ENCODE measurements around the gene LRRC23. TPM values are rescaled to one million over a fixed set of nuclear protein-coding genes. Genes with fewer than 3 reads are reported as not detected.
A peak's percentile ranks its signal among the peaks of the same experiment; 100 is the strongest.
"Not testable (repeated sequence)": the region's sequence is repeated elsewhere in the genome, so short reads cannot be mapped to it uniquely, and the experiment has no call there.

The LRRC23 gene
- polyA plus RNA-seq, 4 donors, result 3.6 to 8.2 (median 4.7) TPM

DNA sequence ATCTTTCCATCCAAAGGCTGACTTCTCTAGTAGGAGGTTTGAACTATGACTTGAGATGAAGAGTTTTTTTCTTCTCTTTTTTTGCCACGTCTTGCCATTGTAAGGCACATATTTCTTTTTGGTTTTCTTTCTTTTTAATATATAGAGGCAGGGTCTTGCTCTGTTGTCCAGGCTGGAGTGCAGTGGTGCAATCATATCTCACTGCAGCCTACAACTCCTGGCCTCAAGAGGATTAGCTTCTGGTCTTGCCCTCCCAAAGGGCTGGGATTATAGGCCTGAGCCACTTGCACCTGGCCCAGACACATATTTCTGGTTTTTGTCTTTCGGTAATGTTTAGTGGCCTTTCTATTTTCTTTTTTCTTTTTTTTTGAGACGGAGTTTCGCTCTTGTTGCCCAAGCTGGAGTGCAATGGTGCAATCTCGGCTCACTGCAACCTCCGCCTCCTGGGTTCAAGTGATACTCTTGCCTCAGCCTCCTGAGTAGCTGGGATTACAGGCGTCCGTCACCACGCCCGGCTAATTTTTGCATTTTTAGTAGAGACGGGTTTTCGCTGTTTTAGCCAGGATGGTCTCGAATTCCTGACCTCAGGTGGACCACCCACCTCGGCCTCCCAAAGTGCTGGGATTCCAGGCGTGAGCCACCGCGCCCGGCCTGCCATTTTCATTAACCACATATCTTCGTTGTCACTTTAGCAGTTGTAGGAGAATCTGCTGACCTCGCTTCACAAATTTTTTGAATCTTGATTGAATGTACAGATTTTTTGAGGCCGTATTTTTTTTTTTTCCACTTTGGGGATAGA, 14.6 kb upstream of the LRRC23 start:
- not testable (repeated sequence) for H3K27me3 ChIP-seq (ENCODE audit: control insufficient read depth in 3 of 3, insufficient read depth in 3 of 3, low read length in 3 of 3); H3K9me3 ChIP-seq (ENCODE audit: control insufficient read depth in 2 of 2, insufficient read depth in 1 of 2, low read depth in 1 of 2, low read length in 1 of 2); FAIRE-seq; DNase-seq; H3K36me3 ChIP-seq (ENCODE audit: control insufficient read depth in 3 of 3, insufficient read depth in 2 of 3, low read depth in 1 of 3, low read length in 3 of 3); H3K4me3 ChIP-seq (ENCODE audit: low read depth in 1 of 3, low read length in 3 of 3)
- Histone ChIP-seq H3K4me1 (ENCODE audit: control insufficient read depth in 3 of 3, insufficient read depth in 2 of 3, low read depth in 1 of 3, low read length in 2 of 3) (peaks cover 0 to 14% (median 0%) of the 10 kb centered on the region in 3 donors), H3K27ac (ENCODE audit: low read depth in 1 of 3, low read length in 2 of 3) (peak overlapping the region in 1 of 3 donors; percentile 84)
- 94 to 98% (median 95%) methylated on average over 21 of the region's 21 CpGs for WGBS, 3 donors

GRCh38 chr12:6890789-6891645, 13.6 kb upstream of the LRRC23 start:
- no peaks in the 10 kb centered on the region for H3K9me3 ChIP-seq (ENCODE audit: control insufficient read depth in 2 of 2, insufficient read depth in 1 of 2, low read depth in 1 of 2, low read length in 1 of 2)
- H3K4me1 ChIP-seq (ENCODE audit: control insufficient read depth in 3 of 3, insufficient read depth in 2 of 3, low read depth in 1 of 3, low read length in 2 of 3), result peaks cover 0 to 14% (median 0%) of the 10 kb centered on the region in 3 donors
- H3K36me3 ChIP-seq (ENCODE audit: control insufficient read depth in 3 of 3, insufficient read depth in 2 of 3, low read depth in 1 of 3, low read length in 3 of 3), result no peaks in the 10 kb centered on the region
- 1% methylated on average over 67 to 68 of the region's 68 CpGs for WGBS, 3 donors
- FAIRE-seq (no peak), DNase-seq (peak; percentile 95 to 99)
- H3K4me3 ChIP-seq (ENCODE audit: low read depth in 1 of 3, low read length in 3 of 3), result peak overlapping the region; percentile 5 to 73 (median 51)
- no peaks in the 10 kb centered on the region for H3K27me3 ChIP-seq (ENCODE audit: control insufficient read depth in 3 of 3, insufficient read depth in 3 of 3, low read length in 3 of 3)
- peak overlapping the region; percentile 86 to 98 (median 98) for H3K27ac ChIP-seq (ENCODE audit: low read depth in 1 of 3, low read length in 2 of 3)

GRCh38 chr12:6891646-6892001, 13.0 kb upstream of the LRRC23 start:
- FAIRE-seq, result no peak
- Histone ChIP-seq H3K9me3 (ENCODE audit: control insufficient read depth in 2 of 2, insufficient read depth in 1 of 2, low read depth in 1 of 2, low read length in 1 of 2) (no peaks in the 10 kb centered on the region), H3K27me3 (ENCODE audit: control insufficient read depth in 3 of 3, insufficient read depth in 3 of 3, low read length in 3 of 3) (no peaks in the 10 kb centered on the region), H3K36me3 (ENCODE audit: control insufficient read depth in 3 of 3, insufficient read depth in 2 of 3, low read depth in 1 of 3, low read length in 3 of 3) (no peaks in the 10 kb centered on the region), H3K27ac (ENCODE audit: low read depth in 1 of 3, low read length in 2 of 3) (peak overlapping the region; percentile 86 to 98 (median 98)), H3K4me3 (ENCODE audit: low read depth in 1 of 3, low read length in 3 of 3) (peak overlapping the region; percentile 5 to 73 (median 51)), H3K4me1 (ENCODE audit: control insufficient read depth in 3 of 3, insufficient read depth in 2 of 3, low read depth in 1 of 3, low read length in 2 of 3) (peaks cover 0 to 14% (median 0%) of the 10 kb centered on the region in 3 donors)
- no peak for DNase-seq
- WGBS, 3 donors, result 73 to 81% (median 77%) methylated on average over 5 of the region's 5 CpGs

DNA sequence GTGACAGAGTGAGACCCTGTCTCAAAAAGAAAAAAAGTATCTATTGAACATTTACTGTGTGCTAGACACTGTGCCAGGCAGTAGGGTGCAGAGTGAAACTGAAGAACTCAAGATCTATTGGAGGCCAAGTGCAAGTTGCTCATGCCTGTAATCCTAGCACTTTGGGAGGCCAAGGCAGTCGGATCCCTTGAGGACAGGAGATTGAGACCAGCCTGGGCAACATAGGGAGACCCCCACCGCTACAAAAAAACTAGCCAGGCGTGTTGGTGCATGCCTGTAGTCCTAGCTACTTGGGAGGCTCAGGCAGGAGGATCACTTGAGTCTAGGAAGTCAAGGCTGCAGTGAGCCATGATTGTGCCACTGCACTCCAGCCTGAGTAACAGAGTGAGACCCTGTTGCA, 11.9 kb upstream of the LRRC23 start:
- H3K36me3 ChIP-seq (ENCODE audit: control insufficient read depth in 3 of 3, insufficient read depth in 2 of 3, low read depth in 1 of 3, low read length in 3 of 3); H3K27ac ChIP-seq (ENCODE audit: low read depth in 1 of 3, low read length in 2 of 3); H3K27me3 ChIP-seq (ENCODE audit: control insufficient read depth in 3 of 3, insufficient read depth in 3 of 3, low read length in 3 of 3); FAIRE-seq; H3K4me1 ChIP-seq (ENCODE audit: control insufficient read depth in 3 of 3, insufficient read depth in 2 of 3, low read depth in 1 of 3, low read length in 2 of 3); H3K9me3 ChIP-seq (ENCODE audit: control insufficient read depth in 2 of 2, insufficient read depth in 1 of 2, low read depth in 1 of 2, low read length in 1 of 2); H3K4me3 ChIP-seq (ENCODE audit: low read depth in 1 of 3, low read length in 3 of 3); DNase-seq: not testable (repeated sequence)
- WGBS, 3 donors, result 89 to 97% (median 97%) methylated on average over 3 of the region's 3 CpGs

GRCh38 chr12:6894321-6894720, 10.3 kb upstream of the LRRC23 start:
- Histone ChIP-seq H3K27ac (ENCODE audit: low read depth in 1 of 3, low read length in 2 of 3) (no peak overlapping the region), H3K4me1 (ENCODE audit: control insufficient read depth in 3 of 3, insufficient read depth in 2 of 3, low read depth in 1 of 3, low read length in 2 of 3) (peaks cover 0 to 6% (median 0%) of the 10 kb centered on the region in 3 donors), H3K4me3 (ENCODE audit: low read depth in 1 of 3, low read length in 3 of 3) (no peak overlapping the region), H3K36me3 (ENCODE audit: control insufficient read depth in 3 of 3, insufficient read depth in 2 of 3, low read depth in 1 of 3, low read length in 3 of 3) (no peaks in the 10 kb centered on the region), H3K9me3 (ENCODE audit: control insufficient read depth in 2 of 2, insufficient read depth in 1 of 2, low read depth in 1 of 2, low read length in 1 of 2) (no peaks in the 10 kb centered on the region), H3K27me3 (ENCODE audit: control insufficient read depth in 3 of 3, insufficient read depth in 3 of 3, low read length in 3 of 3) (no peaks in the 10 kb centered on the region)
- 79 to 93% (median 85%) methylated on average over 3 of the region's 3 CpGs for WGBS, 3 donors
- no peak for FAIRE-seq
- DNase-seq, result no peak

GRCh38 chr12:6896846-6897435, 7.7 kb upstream of the LRRC23 start:
- Histone ChIP-seq H3K4me3 (ENCODE audit: low read depth in 1 of 3, low read length in 3 of 3) (no peak overlapping the region), H3K4me1 (ENCODE audit: control insufficient read depth in 3 of 3, insufficient read depth in 2 of 3, low read depth in 1 of 3, low read length in 2 of 3) (peaks cover 0 to 11% (median 0%) of the 10 kb centered on the region in 3 donors), H3K9me3 (ENCODE audit: control insufficient read depth in 2 of 2, insufficient read depth in 1 of 2, low read depth in 1 of 2, low read length in 1 of 2) (no peaks in the 10 kb centered on the region), H3K36me3 (ENCODE audit: control insufficient read depth in 3 of 3, insufficient read depth in 2 of 3, low read depth in 1 of 3, low read length in 3 of 3) (no peaks in the 10 kb centered on the region), H3K27ac (ENCODE audit: low read depth in 1 of 3, low read length in 2 of 3) (no peak overlapping the region), H3K27me3 (ENCODE audit: control insufficient read depth in 3 of 3, insufficient read depth in 3 of 3, low read length in 3 of 3) (no peaks in the 10 kb centered on the region)
- WGBS, 3 donors, result 85 to 88% (median 86%) methylated on average over 6 of the region's 6 CpGs
- DNase-seq, result no peak
- no peak for FAIRE-seq

GRCh38 chr12:6899427-6899826, 5.2 kb upstream of the LRRC23 start:
- Histone ChIP-seq H3K27ac (ENCODE audit: low read depth in 1 of 3, low read length in 2 of 3) (peak overlapping the region in 1 of 3 donors; percentile 4), H3K4me1 (ENCODE audit: control insufficient read depth in 3 of 3, insufficient read depth in 2 of 3, low read depth in 1 of 3, low read length in 2 of 3) (peaks cover 0 to 19% (median 0%) of the 10 kb centered on the region in 3 donors), H3K36me3 (ENCODE audit: control insufficient read depth in 3 of 3, insufficient read depth in 2 of 3, low read depth in 1 of 3, low read length in 3 of 3) (no peaks in the 10 kb centered on the region), H3K9me3 (ENCODE audit: control insufficient read depth in 2 of 2, insufficient read depth in 1 of 2, low read depth in 1 of 2, low read length in 1 of 2) (no peaks in the 10 kb centered on the region), H3K4me3 (ENCODE audit: low read depth in 1 of 3, low read length in 3 of 3) (no peak overlapping the region), H3K27me3 (ENCODE audit: control insufficient read depth in 3 of 3, insufficient read depth in 3 of 3, low read length in 3 of 3) (no peaks in the 10 kb centered on the region)
- WGBS, 3 donors, result 44 to 70% (median 51%) methylated on average over 5 of the region's 5 CpGs
- DNase-seq (no peak), FAIRE-seq (no peak)

DNA sequence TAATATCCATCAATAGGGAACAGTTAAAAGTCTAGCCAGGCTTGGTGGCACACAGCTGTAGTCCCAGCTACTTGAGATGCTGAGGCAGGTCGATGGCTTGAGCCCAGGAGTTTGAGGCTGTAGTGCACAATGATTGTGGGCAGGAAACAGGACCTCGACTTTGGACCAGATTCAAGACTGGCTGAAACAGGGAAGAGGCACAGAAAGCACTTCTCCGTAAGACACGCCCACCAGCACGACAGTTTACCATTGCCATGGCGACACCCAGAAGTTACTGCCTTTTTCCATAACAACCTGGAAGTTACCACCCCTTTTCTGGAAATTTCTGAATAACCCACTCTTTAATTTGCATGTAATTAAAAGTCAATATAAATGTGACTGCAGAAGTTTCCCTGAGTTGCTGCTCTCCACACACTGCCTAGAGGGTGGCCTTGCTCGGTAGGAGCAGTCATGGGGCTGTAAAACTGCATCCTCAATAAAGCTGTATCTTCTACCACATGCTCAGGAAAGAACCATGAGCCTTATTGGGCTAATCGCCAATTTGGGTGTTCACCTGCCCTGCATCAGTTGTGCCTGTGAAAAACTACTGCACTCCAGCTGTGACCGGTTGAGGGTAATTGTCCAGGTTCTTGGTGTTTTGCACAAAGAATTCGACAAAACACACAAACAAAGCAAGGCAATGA, 4.6 kb upstream of the LRRC23 start:
- DNase-seq (peak; percentile 85 to 88), FAIRE-seq (no peak)
- Histone ChIP-seq H3K36me3 (ENCODE audit: control insufficient read depth in 3 of 3, insufficient read depth in 2 of 3, low read depth in 1 of 3, low read length in 3 of 3) (no peaks in the 10 kb centered on the region), H3K4me1 (ENCODE audit: control insufficient read depth in 3 of 3, insufficient read depth in 2 of 3, low read depth in 1 of 3, low read length in 2 of 3) (peaks cover 0 to 20% (median 0%) of the 10 kb centered on the region in 3 donors), H3K27ac (ENCODE audit: low read depth in 1 of 3, low read length in 2 of 3) (peak overlapping the region in 2 of 3 donors; percentile 46 to 56), H3K27me3 (ENCODE audit: control insufficient read depth in 3 of 3, insufficient read depth in 3 of 3, low read length in 3 of 3) (no peaks in the 10 kb centered on the region), H3K9me3 (ENCODE audit: control insufficient read depth in 2 of 2, insufficient read depth in 1 of 2, low read depth in 1 of 2, low read length in 1 of 2) (no peaks in the 10 kb centered on the region), H3K4me3 (ENCODE audit: low read depth in 1 of 3, low read length in 3 of 3) (no peak overlapping the region)
- WGBS, 3 donors, result 17 to 38% (median 27%) methylated on average over 10 of the region's 10 CpGs
